Measurements from ENCODE around the gene ABHD2.

Gene ABHD2

GRCh38 chr15:89090791-89091626 is 2.8 kb downstream of the ABHD2 start:
- H3K27ac ChIP-seq (ENCODE audit: low read length), result peak overlapping the region; percentile 93
- H3K4me1 ChIP-seq (ENCODE audit: control insufficient read depth in 1 of 2, insufficient read depth in 2 of 2, low read length in 2 of 2), result peaks cover 19 to 45% of the 10 kb centered on the region in 2 donors
- no peaks in the 10 kb centered on the region for H3K27me3 ChIP-seq (ENCODE audit: low read depth, low read length)
- no peaks in the 10 kb centered on the region for H3K9me3 ChIP-seq (ENCODE audit: control insufficient read depth in 1 of 2, low read length in 2 of 2)
- H3K36me3 ChIP-seq (ENCODE audit: control insufficient read depth in 1 of 2, insufficient read depth in 2 of 2, low read length in 2 of 2), result no peaks in the 10 kb centered on the region
- peak overlapping the region; percentile 26 to 85 for H3K4me3 ChIP-seq (ENCODE audit: low read depth in 1 of 2, low read length in 2 of 2)

DNA sequence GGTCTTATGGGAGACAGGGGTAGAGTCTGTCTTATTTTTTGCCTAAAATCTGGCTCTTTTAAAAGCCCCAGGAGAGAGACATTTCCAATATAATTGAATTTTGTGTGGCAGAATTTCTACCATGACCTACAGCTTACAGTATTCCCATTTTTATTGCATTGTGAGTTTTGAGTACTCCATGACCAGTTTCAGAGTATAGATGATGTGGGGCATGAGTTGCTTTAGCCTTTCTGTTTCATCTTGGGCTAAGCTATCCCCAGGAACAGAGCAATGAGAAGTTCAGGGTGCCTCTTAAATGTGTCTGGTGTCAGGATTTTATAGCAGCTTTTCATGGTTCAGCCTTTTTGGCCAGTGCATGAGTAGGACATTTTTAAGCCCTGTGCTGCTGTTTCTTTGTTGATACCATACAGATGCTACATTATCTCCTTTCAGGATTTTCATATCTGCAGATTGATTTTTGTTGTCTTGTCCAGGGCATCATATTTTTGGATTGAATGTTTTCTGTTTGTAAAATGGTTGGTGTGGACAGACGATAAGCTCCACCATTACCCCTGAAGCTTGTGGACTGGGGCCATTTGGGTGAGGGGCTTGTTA is 3.5 kb downstream of the ABHD2 start:
- Histone ChIP-seq H3K4me1 (ENCODE audit: control insufficient read depth in 1 of 2, insufficient read depth in 2 of 2, low read length in 2 of 2) (peaks cover 24 to 45% of the 10 kb centered on the region in 2 donors), H3K27me3 (ENCODE audit: low read depth, low read length) (no peaks in the 10 kb centered on the region), H3K4me3 (ENCODE audit: low read depth in 1 of 2, low read length in 2 of 2) (peak overlapping the region; percentile 26 to 85), H3K9me3 (ENCODE audit: control insufficient read depth in 1 of 2, low read length in 2 of 2) (no peaks in the 10 kb centered on the region), H3K27ac (ENCODE audit: low read length) (peak overlapping the region; percentile 93), H3K36me3 (ENCODE audit: control insufficient read depth in 1 of 2, insufficient read depth in 2 of 2, low read length in 2 of 2) (no peaks in the 10 kb centered on the region)

DNA sequence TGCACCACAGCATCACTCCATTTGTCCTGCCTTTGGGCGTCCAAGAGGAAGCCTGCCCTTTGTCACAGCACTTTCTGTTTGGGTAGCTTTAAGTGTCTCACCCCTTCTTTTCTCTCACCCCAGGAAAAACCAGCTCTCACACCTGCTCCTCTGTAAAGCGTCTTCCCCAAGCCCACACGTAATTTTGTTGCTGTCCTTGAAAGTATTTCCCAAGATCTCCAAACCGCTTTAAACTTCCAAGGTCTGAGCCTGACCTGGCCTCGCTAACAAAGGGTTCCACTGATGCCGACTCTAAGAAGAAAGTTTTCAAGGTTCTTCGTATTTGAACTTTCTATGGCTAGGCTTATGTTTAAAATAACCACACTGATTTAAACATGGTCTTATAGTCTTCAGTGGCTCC is 5.3 kb downstream of the ABHD2 start:
- Histone ChIP-seq H3K36me3 (ENCODE audit: control insufficient read depth in 1 of 2, insufficient read depth in 2 of 2, low read length in 2 of 2) (no peaks in the 10 kb centered on the region), H3K4me1 (ENCODE audit: control insufficient read depth in 1 of 2, insufficient read depth in 2 of 2, low read length in 2 of 2) (peaks cover 22 to 63% of the 10 kb centered on the region in 2 donors), H3K27me3 (ENCODE audit: low read depth, low read length) (no peaks in the 10 kb centered on the region), H3K27ac (ENCODE audit: low read length) (peak overlapping the region; percentile 77), H3K4me3 (ENCODE audit: low read depth in 1 of 2, low read length in 2 of 2) (peak overlapping the region; percentile 11 to 35), H3K9me3 (ENCODE audit: control insufficient read depth in 1 of 2, low read length in 2 of 2) (no peaks in the 10 kb centered on the region)

GRCh38 chr15:89095073-89095472 is 6.8 kb downstream of the ABHD2 start:
- Histone ChIP-seq H3K4me3 (ENCODE audit: low read depth in 1 of 2, low read length in 2 of 2) (no peak overlapping the region), H3K27ac (ENCODE audit: low read length) (no peak overlapping the region), H3K4me1 (ENCODE audit: control insufficient read depth in 1 of 2, insufficient read depth in 2 of 2, low read length in 2 of 2) (peaks cover 12 to 55% of the 10 kb centered on the region in 2 donors), H3K9me3 (ENCODE audit: control insufficient read depth in 1 of 2, low read length in 2 of 2) (no peaks in the 10 kb centered on the region), H3K27me3 (ENCODE audit: low read depth, low read length) (no peaks in the 10 kb centered on the region), H3K36me3 (ENCODE audit: control insufficient read depth in 1 of 2, insufficient read depth in 2 of 2, low read length in 2 of 2) (no peaks in the 10 kb centered on the region)

GRCh38 chr15:89095556-89095955 is 7.3 kb downstream of the ABHD2 start:
- H3K27ac ChIP-seq (ENCODE audit: low read length), result no peak overlapping the region
- no peaks in the 10 kb centered on the region for H3K27me3 ChIP-seq (ENCODE audit: low read depth, low read length)
- peaks cover 12 to 50% of the 10 kb centered on the region in 2 donors for H3K4me1 ChIP-seq (ENCODE audit: control insufficient read depth in 1 of 2, insufficient read depth in 2 of 2, low read length in 2 of 2)
- H3K36me3 ChIP-seq (ENCODE audit: control insufficient read depth in 1 of 2, insufficient read depth in 2 of 2, low read length in 2 of 2), result no peaks in the 10 kb centered on the region
- no peak overlapping the region for H3K4me3 ChIP-seq (ENCODE audit: low read depth in 1 of 2, low read length in 2 of 2)
- H3K9me3 ChIP-seq (ENCODE audit: control insufficient read depth in 1 of 2, low read length in 2 of 2), result no peaks in the 10 kb centered on the region

DNA sequence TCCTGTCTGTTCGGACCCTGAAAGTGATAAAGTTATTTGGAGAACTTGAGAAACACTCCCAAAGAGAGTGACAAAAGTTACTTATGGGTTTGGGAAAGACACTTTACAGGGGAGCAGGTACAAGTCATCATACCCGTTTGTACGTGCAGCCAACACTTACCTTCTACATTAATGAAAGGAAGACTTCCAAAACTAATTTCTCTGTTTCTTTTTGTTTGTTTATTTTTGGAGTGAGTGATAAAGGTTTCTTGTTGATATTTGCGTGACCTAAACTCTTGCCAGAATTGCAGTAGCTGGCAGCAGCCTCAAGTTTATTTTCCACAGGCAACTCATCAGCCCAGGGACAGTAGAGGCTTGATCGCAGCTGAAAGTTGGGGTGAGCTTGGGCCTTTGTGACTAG is 8.4 kb downstream of the ABHD2 start:
- Histone ChIP-seq H3K36me3 (ENCODE audit: control insufficient read depth in 1 of 2, insufficient read depth in 2 of 2, low read length in 2 of 2) (no peaks in the 10 kb centered on the region), H3K4me3 (ENCODE audit: low read depth in 1 of 2, low read length in 2 of 2) (no peak overlapping the region), H3K27me3 (ENCODE audit: low read depth, low read length) (no peaks in the 10 kb centered on the region), H3K4me1 (ENCODE audit: control insufficient read depth in 1 of 2, insufficient read depth in 2 of 2, low read length in 2 of 2) (peaks cover 21 to 59% of the 10 kb centered on the region in 2 donors), H3K9me3 (ENCODE audit: control insufficient read depth in 1 of 2, low read length in 2 of 2) (no peaks in the 10 kb centered on the region), H3K27ac (ENCODE audit: low read length) (peak overlapping the region; percentile 43)

DNA sequence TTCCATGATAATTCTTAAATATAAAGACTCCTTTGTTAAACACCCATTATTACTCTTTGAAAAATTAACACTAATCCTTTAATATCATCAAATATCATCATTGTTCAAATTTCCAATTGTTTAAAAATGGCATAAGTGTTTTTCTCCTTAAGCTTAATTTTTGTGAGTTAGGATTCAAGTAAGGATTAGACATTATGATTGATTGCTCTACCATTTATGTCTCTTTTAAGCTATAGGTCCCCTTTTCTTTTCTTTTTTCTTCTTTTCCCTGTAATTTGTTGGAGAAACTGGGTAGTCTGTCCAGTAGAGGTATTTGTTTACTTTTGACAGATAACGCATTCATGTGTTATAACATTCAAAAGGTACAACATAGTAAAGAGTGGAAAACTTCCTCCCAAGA is 9.1 kb downstream of the ABHD2 start:
- Histone ChIP-seq H3K27ac (ENCODE audit: low read length) (peak overlapping the region; percentile 43), H3K36me3 (ENCODE audit: control insufficient read depth in 1 of 2, insufficient read depth in 2 of 2, low read length in 2 of 2) (no peaks in the 10 kb centered on the region), H3K4me1 (ENCODE audit: control insufficient read depth in 1 of 2, insufficient read depth in 2 of 2, low read length in 2 of 2) (peaks cover 25 to 66% of the 10 kb centered on the region in 2 donors), H3K4me3 (ENCODE audit: low read depth in 1 of 2, low read length in 2 of 2) (no peak overlapping the region), H3K9me3 (ENCODE audit: control insufficient read depth in 1 of 2, low read length in 2 of 2) (no peaks in the 10 kb centered on the region), H3K27me3 (ENCODE audit: low read depth, low read length) (no peaks in the 10 kb centered on the region)

DNA sequence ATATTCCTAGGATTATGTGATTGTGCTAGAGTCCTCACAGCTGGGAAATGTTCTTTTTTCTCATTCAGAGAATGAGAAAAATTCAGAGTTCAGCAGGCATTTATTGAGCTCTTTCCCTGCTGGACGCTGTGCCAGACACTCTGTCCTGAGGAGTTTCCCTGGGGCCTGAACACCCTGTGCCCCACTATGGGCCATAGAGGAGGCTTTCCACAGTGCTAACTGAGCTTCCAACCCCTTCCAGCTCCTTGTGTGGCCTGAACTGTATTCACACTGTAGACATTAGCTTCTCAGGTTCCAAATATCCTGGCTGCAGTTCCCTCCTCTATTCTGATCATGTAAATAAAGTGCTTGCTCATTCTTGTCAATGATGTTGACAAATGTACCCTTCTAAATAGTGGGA is 10.0 kb downstream of the ABHD2 start:
- H3K4me1 ChIP-seq (ENCODE audit: control insufficient read depth in 1 of 2, insufficient read depth in 2 of 2, low read length in 2 of 2), result peaks cover 32 to 60% of the 10 kb centered on the region in 2 donors
- H3K27ac ChIP-seq (ENCODE audit: low read length), result peak overlapping the region; percentile 43
- H3K4me3 ChIP-seq (ENCODE audit: low read depth in 1 of 2, low read length in 2 of 2), result no peak overlapping the region
- H3K27me3 ChIP-seq (ENCODE audit: low read depth, low read length), result no peaks in the 10 kb centered on the region
- peaks cover 0 to 3% of the 10 kb centered on the region in 2 donors for H3K36me3 ChIP-seq (ENCODE audit: control insufficient read depth in 1 of 2, insufficient read depth in 2 of 2, low read length in 2 of 2)
- H3K9me3 ChIP-seq (ENCODE audit: control insufficient read depth in 1 of 2, low read length in 2 of 2), result no peaks in the 10 kb centered on the region

DNA sequence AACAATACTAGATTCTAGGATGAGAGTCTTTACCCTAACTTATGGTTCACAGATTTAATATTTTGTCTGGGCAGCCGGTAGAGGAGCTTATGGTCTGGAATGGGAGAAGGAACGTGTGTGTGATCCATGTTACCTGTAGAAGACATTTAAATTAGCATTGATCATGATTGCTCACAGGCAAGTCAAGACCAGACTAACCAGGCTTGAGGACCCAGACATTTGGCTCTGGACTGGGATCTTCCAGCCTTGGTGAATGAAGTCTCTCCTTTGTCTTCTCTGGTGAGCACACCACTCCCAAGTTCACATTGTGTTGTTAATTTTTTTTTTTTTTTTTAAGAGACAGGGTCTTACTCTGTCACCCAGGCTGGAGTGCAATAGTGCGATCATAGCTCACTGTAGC is 11.7 kb downstream of the ABHD2 start:
- Histone ChIP-seq H3K27me3 (ENCODE audit: low read depth, low read length) (no peaks in the 10 kb centered on the region), H3K36me3 (ENCODE audit: control insufficient read depth in 1 of 2, insufficient read depth in 2 of 2, low read length in 2 of 2) (peaks cover 3 to 4% of the 10 kb centered on the region in 2 donors), H3K9me3 (ENCODE audit: control insufficient read depth in 1 of 2, low read length in 2 of 2) (no peaks in the 10 kb centered on the region), H3K4me1 (ENCODE audit: control insufficient read depth in 1 of 2, insufficient read depth in 2 of 2, low read length in 2 of 2) (peaks cover 32 to 62% of the 10 kb centered on the region in 2 donors), H3K27ac (ENCODE audit: low read length) (no peak overlapping the region), H3K4me3 (ENCODE audit: low read depth in 1 of 2, low read length in 2 of 2) (no peak overlapping the region)

- H3K4me3 ChIP-seq (ENCODE audit: low read depth in 1 of 2, low read length in 2 of 2), result no peak overlapping the region
These were observed 13.3 kb downstream of the ABHD2 start for GRCh38 chr15:89101302-89102193.

More at GRCh38 chr15:89101302-89102193, 13.3 kb downstream of the ABHD2 start:
- H3K27me3 ChIP-seq (ENCODE audit: low read depth, low read length), result no peaks in the 10 kb centered on the region
- peaks cover 29 to 54% of the 10 kb centered on the region in 2 donors for H3K4me1 ChIP-seq (ENCODE audit: control insufficient read depth in 1 of 2, insufficient read depth in 2 of 2, low read length in 2 of 2)
- H3K9me3 ChIP-seq (ENCODE audit: control insufficient read depth in 1 of 2, low read length in 2 of 2), result no peaks in the 10 kb centered on the region
- H3K27ac ChIP-seq (ENCODE audit: low read length), result peak overlapping the region; percentile 73
- peaks cover 3 to 4% of the 10 kb centered on the region in 2 donors for H3K36me3 ChIP-seq (ENCODE audit: control insufficient read depth in 1 of 2, insufficient read depth in 2 of 2, low read length in 2 of 2)
